Left ventricle myocardium inferior (tissue), 1 donor: ENCODE results near the gene ELOVL6. TPM values are rescaled to one million over a fixed set of nuclear protein-coding genes. Genes with fewer than 3 reads are reported as not detected.
"Not testable (repeated sequence)": the region's sequence is repeated elsewhere in the genome, so short reads cannot be mapped to it uniquely, and the experiment has no call there.

Experiments used
- DNase-seq: peaks from one replicate; pipeline ENCODE4 v3.0.0-alpha.2; 2020
- H3K27ac ChIP-seq: fragments of 200-600 bp; replicated peaks from 2 replicates; pipeline ENCODE4 v1.8.0; 2021
- H3K27me3 ChIP-seq: fragments of 200-600 bp; 2 replicates; pipeline ENCODE4 v1.8.0; 2021; ENCODE audit warnings: low read depth
- H3K36me3 ChIP-seq: fragments of 200-600 bp; 2 replicates; pipeline ENCODE4 v1.8.0; 2021
- H3K4me1 ChIP-seq: fragments of 200-600 bp; 2 replicates; pipeline ENCODE4 v1.8.0; 2021
- H3K4me3 ChIP-seq: fragments of 200-600 bp; 2 replicates; pipeline ENCODE4 v1.8.0; 2021; ENCODE audit warnings: mild to moderate bottlenecking, moderate library complexity
- H3K9me3 ChIP-seq: fragments of 200-600 bp; replicated peaks from 2 replicates; pipeline ENCODE4 v1.8.0; 2021
- CTCF ChIP-seq: fragments of 200-600 bp; IDR thresholded peaks from 2 replicates; pipeline ENCODE4 v1.8.0; 2021; ENCODE audit warnings: antibody characterized with exemption, mild to moderate bottlenecking, borderline replicate concordance
- intact Hi-C: fragments of 100-400 bp; cut with micrococcal nuclease; formaldehyde crosslinking; loops from one replicate; pipeline ENCODE4 v1.11.0; 2022
- total RNA-seq: library from RNA; stranded (reverse); fragmentation: NEBNext Ultra II Directional; extraction: Animal tissue kit (Norgen Biotek cat#: 25700); gene quantifications from one replicate; pipeline ENCODE4 v1.2.1, GENCODE V29; 2021
- donor health status: DM: no; HTN: yes; CAD: no; lungs with severe emphysema.

ELOVL6 gene
- total RNA-seq, 1 donor from 2014 or later = 2.6 TPM

- no peaks in the 10 kb centered on the region for H3K4me1 ChIP-seq
- no peaks in the 10 kb centered on the region for H3K9me3 ChIP-seq
- H3K36me3 ChIP-seq = no peaks in the 10 kb centered on the region
- intact Hi-C loops = no loop called here
- TF ChIP-seq CTCF = no peak
- DNase-seq = no peak
- H3K4me3 ChIP-seq = no peak overlapping the region
- H3K27ac ChIP-seq = no peak overlapping the region
- no peaks in the 10 kb centered on the region for H3K27me3 ChIP-seq
Measured at GRCh38 chr4:110231869-110232268, 33.5 kb upstream of the ELOVL6 start.

DNA sequence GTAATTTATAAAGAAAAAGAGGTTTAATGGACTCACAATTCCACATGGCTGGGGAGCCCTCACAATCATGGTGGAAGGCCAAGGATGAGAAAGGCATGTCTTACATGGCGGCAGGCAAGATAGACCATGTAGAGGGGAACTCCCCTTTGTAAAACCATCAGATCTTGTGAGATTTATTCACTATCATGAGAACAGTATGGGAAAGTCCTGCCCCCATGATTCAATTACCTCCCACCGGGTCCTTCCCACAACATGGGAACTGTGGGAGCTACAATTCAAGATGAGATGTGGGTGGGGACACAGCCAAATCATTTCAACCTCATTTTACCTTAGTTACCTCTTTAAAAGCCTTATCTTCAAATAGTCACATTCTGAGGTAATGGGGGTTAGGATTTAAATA is 30.9 kb upstream of the ELOVL6 start:
- H3K27ac ChIP-seq = no peak overlapping the region
- DNase-seq = no peak

DNA sequence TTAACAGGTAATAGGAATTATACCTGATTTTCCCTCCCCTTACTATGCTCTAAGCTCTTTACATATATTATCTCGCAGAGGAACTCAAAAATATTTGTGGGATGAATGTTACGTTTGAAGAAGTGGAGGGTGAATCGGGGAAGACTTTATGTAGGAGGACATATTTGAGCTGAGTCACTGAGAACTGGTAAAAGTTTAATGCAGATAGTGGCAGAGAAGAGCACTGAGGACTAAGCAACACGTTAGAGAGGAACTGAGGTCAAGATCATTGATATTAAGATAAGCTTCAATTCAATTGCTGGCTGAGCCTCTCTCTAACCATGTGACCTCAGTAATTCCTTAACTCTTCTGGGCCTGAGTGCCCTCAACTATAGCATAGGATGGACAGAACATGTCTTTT is 26.4 kb upstream of the ELOVL6 start:
- H3K27ac ChIP-seq = no peak overlapping the region
- TF ChIP-seq CTCF = no peak
- intact Hi-C loops = no loop called here
- H3K36me3 ChIP-seq = no peaks in the 10 kb centered on the region
- no peaks in the 10 kb centered on the region for H3K9me3 ChIP-seq
- H3K4me1 ChIP-seq = no peaks in the 10 kb centered on the region
- peaks cover 9% of the 10 kb centered on the region for H3K27me3 ChIP-seq
- no peak for DNase-seq
- H3K4me3 ChIP-seq = no peak overlapping the region

More for the DNA sequence above, 30.9 kb upstream of the ELOVL6 start:
- H3K36me3 ChIP-seq = no peaks in the 10 kb centered on the region
- H3K4me1 ChIP-seq = no peaks in the 10 kb centered on the region
- intact Hi-C loops = no loop called here
- no peak overlapping the region for H3K4me3 ChIP-seq
- H3K27me3 ChIP-seq = no peaks in the 10 kb centered on the region
- no peak for TF ChIP-seq CTCF
- no peaks in the 10 kb centered on the region for H3K9me3 ChIP-seq

DNA sequence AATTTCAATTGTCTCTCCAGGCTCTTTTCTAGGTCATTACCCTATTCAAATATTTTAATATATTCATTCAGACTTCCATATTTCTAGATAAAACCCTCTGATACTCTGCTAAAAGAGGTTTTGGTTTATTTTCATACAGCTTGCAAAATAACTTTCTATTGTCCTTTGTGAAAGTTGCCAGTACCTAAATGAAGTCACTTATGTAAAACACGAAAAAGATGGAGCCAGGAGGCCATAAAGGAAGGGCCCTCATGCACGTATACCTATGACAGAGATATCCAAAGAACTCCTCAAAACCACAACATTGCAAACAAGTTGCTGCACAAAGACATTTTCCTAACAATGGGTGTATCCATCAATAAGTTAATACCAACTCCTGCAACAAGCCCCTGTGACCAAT is 25.7 kb upstream of the ELOVL6 start:
- peaks cover 2% of the 10 kb centered on the region for H3K9me3 ChIP-seq
- intact Hi-C loops = no loop called here
- no peak for TF ChIP-seq CTCF
- H3K36me3 ChIP-seq = no peaks in the 10 kb centered on the region
- no peaks in the 10 kb centered on the region for H3K4me1 ChIP-seq
- no peak overlapping the region for H3K27ac ChIP-seq
- DNase-seq = no peak
- no peak overlapping the region for H3K4me3 ChIP-seq
- peaks cover 9% of the 10 kb centered on the region for H3K27me3 ChIP-seq

GRCh38 chr4:110218935-110219334 is 20.5 kb upstream of the ELOVL6 start:
- DNase-seq, H3K36me3 ChIP-seq, H3K4me3 ChIP-seq, H3K9me3 ChIP-seq, H3K27ac ChIP-seq, H3K4me1 ChIP-seq: not testable (repeated sequence)
- intact Hi-C loops = loop anchor here (5.0 kb wide), 1 partner anchor 172 kb away; no protein-coding TSS in a partner anchor
- peaks cover 19% of the 10 kb centered on the region for H3K27me3 ChIP-seq

- peaks cover 19% of the 10 kb centered on the region for H3K27me3 ChIP-seq
- intact Hi-C loops = loop anchor here (5.0 kb wide), 1 partner anchor 170 kb away; no protein-coding TSS in a partner anchor
- not testable (repeated sequence) for DNase-seq, H3K36me3 ChIP-seq, H3K4me3 ChIP-seq, H3K9me3 ChIP-seq, H3K4me1 ChIP-seq, H3K27ac ChIP-seq
Measured at GRCh38 chr4:110217181-110217580, 18.8 kb upstream of the ELOVL6 start.

- H3K36me3 ChIP-seq = no peaks in the 10 kb centered on the region
- H3K4me1 ChIP-seq = no peaks in the 10 kb centered on the region
- no peak overlapping the region for H3K4me3 ChIP-seq
- DNase-seq = no peak
- TF ChIP-seq CTCF = no peak
- no peak overlapping the region for H3K27ac ChIP-seq
- H3K27me3 ChIP-seq = peaks cover 19% of the 10 kb centered on the region
- intact Hi-C loops = loop anchor here (5.0 kb wide), 1 partner anchor 169 kb away; no protein-coding TSS in a partner anchor
- peaks cover 10% of the 10 kb centered on the region for H3K9me3 ChIP-seq
Measured at GRCh38 chr4:110216129-110216528, 17.7 kb upstream of the ELOVL6 start.
